ENCODE results near the gene BMPR1A. TPM values are rescaled to one million over a fixed set of nuclear protein-coding genes. Genes with fewer than 3 reads are reported as not detected.

BMPR1A gene
- total RNA-seq, 4 donors from 2014 or later, result 17.7 to 35.5 (median 26.8) TPM

DNA sequence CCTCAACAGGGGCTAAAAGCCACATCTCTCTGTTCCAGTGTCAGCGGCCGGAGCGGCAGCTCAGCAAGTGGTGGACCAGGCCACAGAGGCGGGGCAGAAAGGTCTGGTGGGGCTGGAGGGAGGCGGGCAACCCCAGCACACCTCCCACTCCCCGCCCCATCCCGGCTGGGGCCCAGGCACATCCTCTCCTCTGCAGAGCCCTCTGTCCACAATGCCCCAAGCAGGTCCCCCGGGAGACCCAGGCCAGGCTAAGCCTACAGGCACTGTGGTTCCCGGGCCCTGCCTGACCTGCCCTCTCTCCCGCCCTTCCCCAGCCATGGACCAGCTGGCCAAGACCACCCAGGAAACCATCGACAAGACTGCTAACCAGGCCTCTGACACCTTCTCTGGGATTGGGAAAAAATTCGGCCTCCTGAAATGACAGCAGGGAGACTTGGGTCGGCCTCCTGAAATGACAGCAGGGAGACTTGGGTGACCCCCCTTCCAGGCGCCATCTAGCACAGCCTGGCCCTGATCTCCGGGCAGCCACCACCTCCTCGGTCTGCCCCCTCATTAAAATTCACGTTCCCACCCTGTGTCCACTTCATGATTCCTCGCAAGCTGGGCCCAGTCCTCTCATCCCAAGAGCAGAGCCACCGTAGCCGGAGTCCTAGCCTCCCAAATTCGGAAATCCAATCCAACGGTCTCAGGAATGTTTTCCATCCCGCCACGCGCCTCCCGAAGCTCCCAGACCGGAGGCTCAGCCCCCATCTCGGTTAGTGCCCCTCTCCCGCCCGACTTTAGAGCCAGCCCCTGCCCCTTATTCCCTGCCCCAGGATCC lies 214.0 kb downstream of the BMPR1A start:
- intact Hi-C loops (cut with DNase I; ENCODE audit: low total_unique reads), result loop anchor here (5.0 kb wide), 1 partner anchor 122 kb away; the partner anchor contains the start of gene GLUD1
- peak; percentile 89 to 98 for DNase-seq (ENCODE audit: low spot score in 2 of 2)
- H3K4me3 ChIP-seq (ENCODE audit: low read depth, poor library complexity, severe bottlenecking), result peak overlapping the region; percentile 64
- WGBS, 2 donors, result 5 to 7% methylated on average over 26 to 29 of the region's 30 CpGs
- TF ChIP-seq, protein P1, sequence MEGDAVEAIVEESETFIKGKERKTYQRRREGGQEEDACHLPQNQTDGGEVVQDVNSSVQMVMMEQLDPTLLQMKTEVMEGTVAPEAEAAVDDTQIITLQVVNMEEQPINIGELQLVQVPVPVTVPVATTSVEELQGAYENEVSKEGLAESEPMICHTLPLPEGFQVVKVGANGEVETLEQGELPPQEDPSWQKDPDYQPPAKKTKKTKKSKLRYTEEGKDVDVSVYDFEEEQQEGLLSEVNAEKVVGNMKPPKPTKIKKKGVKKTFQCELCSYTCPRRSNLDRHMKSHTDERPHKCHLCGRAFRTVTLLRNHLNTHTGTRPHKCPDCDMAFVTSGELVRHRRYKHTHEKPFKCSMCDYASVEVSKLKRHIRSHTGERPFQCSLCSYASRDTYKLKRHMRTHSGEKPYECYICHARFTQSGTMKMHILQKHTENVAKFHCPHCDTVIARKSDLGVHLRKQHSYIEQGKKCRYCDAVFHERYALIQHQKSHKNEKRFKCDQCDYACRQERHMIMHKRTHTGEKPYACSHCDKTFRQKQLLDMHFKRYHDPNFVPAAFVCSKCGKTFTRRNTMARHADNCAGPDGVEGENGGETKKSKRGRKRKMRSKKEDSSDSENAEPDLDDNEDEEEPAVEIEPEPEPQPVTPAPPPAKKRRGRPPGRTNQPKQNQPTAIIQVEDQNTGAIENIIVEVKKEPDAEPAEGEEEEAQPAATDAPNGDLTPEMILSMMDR (IDR thresholded peaks at IDR 0.05), result no peak
- TF ChIP-seq POLR2A (IDR thresholded peaks at IDR 0.05), result peak in 1 of 2 donors; percentile 47

DNA sequence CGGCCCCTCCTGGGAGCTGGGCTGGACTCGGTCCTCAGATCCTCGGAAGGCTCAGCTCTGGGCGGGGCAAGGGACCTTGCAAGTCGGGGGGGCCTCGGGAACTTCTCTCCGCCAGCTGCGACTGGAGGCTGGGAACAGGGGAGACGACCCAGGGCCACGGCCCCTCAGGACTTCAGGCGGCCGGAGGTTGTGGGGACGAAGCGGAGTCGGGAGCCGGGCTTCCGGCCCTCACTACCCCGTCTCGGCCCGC lies 214.5 kb downstream of the BMPR1A start:
- no peak for DNase-seq (ENCODE audit: low spot score in 2 of 2)
- WGBS, 2 donors, result 0% methylated on average over 12 to 14 of the region's 20 CpGs
- intact Hi-C loops (cut with DNase I; ENCODE audit: low total_unique reads), result loop anchor here (5.0 kb wide), 1 partner anchor 121 kb away; the partner anchor contains the start of gene GLUD1
- TF ChIP-seq, protein P1 (IDR thresholded peaks at IDR 0.05), result no peak
- peak in 1 of 2 donors; percentile 97 for TF ChIP-seq POLR2A (IDR thresholded peaks at IDR 0.05)
- H3K4me3 ChIP-seq (ENCODE audit: low read depth, poor library complexity, severe bottlenecking), result peak overlapping the region; percentile 64

DNA sequence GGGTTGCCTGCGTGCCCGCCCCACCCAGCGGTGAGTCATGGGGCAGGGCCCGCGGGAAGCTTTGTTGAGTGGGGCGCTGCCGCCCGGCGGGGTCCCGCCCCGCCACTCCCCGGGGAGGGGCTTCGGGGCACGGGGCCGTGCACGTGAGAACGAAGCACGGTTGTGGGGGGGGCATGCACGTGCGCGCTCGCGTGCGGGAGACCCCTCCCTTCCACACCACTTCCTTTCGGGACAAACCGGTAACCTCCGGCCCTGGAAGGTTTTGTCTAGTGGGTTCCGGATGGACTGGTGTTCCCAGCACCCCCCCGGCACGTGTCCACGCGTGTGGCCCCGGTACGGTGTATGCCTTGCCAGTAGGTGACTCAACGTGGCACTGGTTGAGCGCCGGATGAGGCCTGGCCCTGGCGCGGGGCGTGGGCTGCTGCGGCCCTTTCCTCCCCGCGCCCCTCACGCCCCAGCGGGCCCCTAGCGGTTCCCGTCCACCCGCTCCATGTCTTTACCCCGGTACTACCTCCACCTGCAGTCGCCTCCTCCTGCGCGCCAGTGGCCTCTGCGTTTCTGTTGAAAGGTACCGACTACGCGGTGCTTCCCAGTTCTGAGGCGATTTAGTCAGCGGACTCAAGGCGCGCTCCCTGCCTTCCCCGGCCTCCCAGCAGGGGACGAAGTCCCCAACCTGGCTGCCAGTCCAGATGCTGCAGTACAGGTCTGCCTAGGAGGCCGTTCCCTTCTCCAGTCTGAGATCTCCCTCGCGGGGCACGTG lies 215.0 kb downstream of the BMPR1A start:
- no peak for TF ChIP-seq POLR2A (IDR thresholded peaks at IDR 0.05)
- TF ChIP-seq, protein P1 (IDR thresholded peaks at IDR 0.05), result no peak
- intact Hi-C loops (cut with DNase I; ENCODE audit: low total_unique reads), result loop anchor here (5.0 kb wide), 1 partner anchor 121 kb away; the partner anchor contains the start of gene GLUD1
- 7 to 19% methylated on average over 26 to 41 of the region's 66 CpGs for WGBS, 2 donors
- DNase-seq (ENCODE audit: low spot score in 2 of 2), result peak; percentile 91 to 98
- peak overlapping the region; percentile 64 for H3K4me3 ChIP-seq (ENCODE audit: low read depth, poor library complexity, severe bottlenecking)

DNA sequence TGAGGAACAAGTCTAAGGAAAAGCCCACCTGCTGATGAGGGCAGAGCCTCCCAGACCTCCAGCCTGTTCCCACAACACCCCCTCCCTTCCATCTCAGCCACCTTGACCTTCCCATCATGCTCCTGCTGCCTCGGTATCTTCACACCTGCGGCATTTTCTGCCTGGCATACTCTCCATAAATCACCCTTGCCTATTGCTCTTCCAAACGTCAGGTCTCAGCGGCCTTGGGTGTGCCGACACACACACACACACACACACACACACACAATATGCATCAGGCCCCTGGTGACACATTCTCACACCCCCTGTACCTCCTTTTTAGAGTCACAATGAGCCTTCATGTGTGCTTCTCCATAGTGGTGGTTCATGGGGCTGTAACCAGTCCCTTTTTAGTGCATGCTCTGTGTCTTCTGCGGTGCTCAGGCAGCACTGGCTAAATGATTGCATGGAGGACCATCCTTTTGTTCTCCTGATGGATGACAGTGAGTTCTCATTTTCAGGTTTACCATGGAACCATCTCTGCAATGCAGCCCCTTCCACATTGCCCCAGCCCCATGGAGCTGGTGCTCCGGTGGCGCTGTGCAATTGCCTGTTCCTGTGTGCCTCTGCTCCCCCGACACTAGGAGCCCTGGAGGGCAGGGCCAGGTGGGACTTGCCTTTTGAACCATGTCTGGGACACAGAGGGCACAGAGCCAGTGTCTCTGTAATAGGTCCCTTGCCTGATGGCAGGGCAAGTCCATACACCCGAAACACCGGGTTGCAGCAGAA lies 216.4 kb downstream of the BMPR1A start:
- peak; percentile 48 to 87 for DNase-seq (ENCODE audit: low spot score in 2 of 2)
- 44 to 59% methylated on average over 10 of the region's 11 CpGs for WGBS, 2 donors
- TF ChIP-seq, protein P1 (IDR thresholded peaks at IDR 0.05), result no peak
- no peak for TF ChIP-seq POLR2A (IDR thresholded peaks at IDR 0.05)
- H3K4me3 ChIP-seq (ENCODE audit: low read depth, poor library complexity, severe bottlenecking), result no peak overlapping the region
- intact Hi-C loops (cut with DNase I; ENCODE audit: low total_unique reads), result loop anchor here (5.0 kb wide), 1 partner anchor 120 kb away; the partner anchor contains the start of gene GLUD1

DNA sequence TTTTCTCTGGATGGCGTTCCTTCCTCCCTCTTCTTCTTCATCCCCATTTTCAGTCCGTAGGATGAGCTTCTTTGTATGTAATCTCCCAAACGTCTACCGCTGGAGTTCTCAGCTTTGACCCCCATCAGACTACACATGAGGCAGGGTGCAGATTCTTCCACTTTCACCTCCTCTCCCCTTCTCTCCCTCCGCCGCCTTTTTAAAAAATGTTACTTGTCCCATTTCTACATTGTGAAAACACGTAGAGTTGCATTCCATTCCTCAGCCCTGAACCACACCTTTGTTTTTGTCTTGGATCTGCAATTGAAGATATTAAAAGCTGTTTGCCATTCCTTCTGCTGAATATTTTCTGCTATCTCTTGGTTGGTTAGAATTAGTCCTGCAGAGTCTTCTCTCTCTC lies 218.1 kb downstream of the BMPR1A start:
- intact Hi-C loops (cut with DNase I; ENCODE audit: low total_unique reads), result loop anchor here (5.0 kb wide), 1 partner anchor 118 kb away; the partner anchor contains the start of gene GLUD1
- 39 to 57% methylated on average over 7 of the region's 7 CpGs for WGBS, 2 donors
- H3K4me3 ChIP-seq (ENCODE audit: low read depth, poor library complexity, severe bottlenecking), result no peak overlapping the region
- no peak for TF ChIP-seq POLR2A (IDR thresholded peaks at IDR 0.05)
- TF ChIP-seq, protein P1 (IDR thresholded peaks at IDR 0.05), result no peak
- DNase-seq (ENCODE audit: low spot score in 2 of 2), result no peak

Data from lower leg skin (tissue), 4 donors.